Testis (tissue), 3 donors: ENCODE measurements around the gene MYBPC3. TPM values are rescaled to one million over a fixed set of nuclear protein-coding genes. Genes with fewer than 3 reads are reported as not detected.
A peak's percentile ranks its signal among the peaks of the same experiment; 100 is the strongest.

ENCODE experiments used
- DNase-seq: peaks from one replicate; pipeline ENCODE4 v3.0.0-alpha.2; 2019
- H3K27ac ChIP-seq, 2 donors: fragments of 200-600 bp; sonication (generic); one replicate each; pipeline ENCODE4 v1.5.1; 2019
- H3K27me3 ChIP-seq: fragments of 200-600 bp; sonication (generic); one replicate; pipeline ENCODE4 v1.5.1; 2019
- H3K36me3 ChIP-seq: fragments of 200-600 bp; sonication (generic); one replicate; pipeline ENCODE4 v1.5.1; 2017; ENCODE audit warnings: low read depth; ENCODE audit errors: missing control alignments
- H3K4me1 ChIP-seq: fragments of 200-600 bp; sonication (generic); one replicate; pipeline ENCODE4 v1.5.1; 2019
- H3K4me3 ChIP-seq, 2 donors: fragments of 200-600 bp; sonication (generic); one replicate each; pipeline ENCODE4 v1.5.1; 2017 to 2019
- H3K9me3 ChIP-seq: fragments of 200-600 bp; sonication (generic); one replicate; pipeline ENCODE4 v1.5.1; 2017
- POLR2A ChIP-seq: fragments of 450-650 bp; IDR thresholded peaks from one replicate; pipeline ENCODE4 v1.6.1; 2017; ENCODE audit warnings: antibody characterized with exemption, mild to moderate bottlenecking, moderate library complexity
- WGBS, 2 donors: methylation state at CpG; one replicate each; pipeline ENCODE4 v1.1.5; 2018; 5-methylcytosine and 5-hydroxymethylcytosine counted together
- intact Hi-C: fragments of 100-400 bp; cut with DNase I; formaldehyde crosslinking; loops from one replicate; pipeline ENCODE4 v1.15.1; 2023; ENCODE audit warnings: low total_unique reads
- polyA plus RNA-seq: library from polyadenylated mRNA; stranded (reverse); fragments of 350-450 nt; fragmentation: Illumina TruSeq; extraction: RNeasy Lipid Tissue Mini Kit (QIAGEN cat#74804); gene quantifications from one replicate; pipeline ENCODE4 v1.2.3, GENCODE V29; 2014; ENCODE audit warnings: low read depth, low replicate concordance; ENCODE audit not compliant: insufficient read depth
- total RNA-seq, 2 donors: library from RNA; depleted of rRNA; stranded (reverse); fragments of >200 nt; gene quantifications; one replicate each; pipeline ENCODE4 v1.2.3, GENCODE V29; 2016
- TF ChIP-seq, protein P1 (sequence below), 3 experiments: fragments of 450-650 bp in 2 of 3; fragments of 200-600 bp in 1 of 3; sonication (generic) in 1 of 3; IDR thresholded peaks; one replicate each; pipeline ENCODE4 v1.5.1; 2016 to 2019; ENCODE audit warnings: antibody characterized with exemption in 3 of 3, mild to moderate bottlenecking in 2 of 3, moderate library complexity in 1 of 3

The MYBPC3 gene
- total and polyA plus RNA-seq, 3 donors from 2014 or later = 0.68 to 1.7 (median 0.79) TPM

DNA sequence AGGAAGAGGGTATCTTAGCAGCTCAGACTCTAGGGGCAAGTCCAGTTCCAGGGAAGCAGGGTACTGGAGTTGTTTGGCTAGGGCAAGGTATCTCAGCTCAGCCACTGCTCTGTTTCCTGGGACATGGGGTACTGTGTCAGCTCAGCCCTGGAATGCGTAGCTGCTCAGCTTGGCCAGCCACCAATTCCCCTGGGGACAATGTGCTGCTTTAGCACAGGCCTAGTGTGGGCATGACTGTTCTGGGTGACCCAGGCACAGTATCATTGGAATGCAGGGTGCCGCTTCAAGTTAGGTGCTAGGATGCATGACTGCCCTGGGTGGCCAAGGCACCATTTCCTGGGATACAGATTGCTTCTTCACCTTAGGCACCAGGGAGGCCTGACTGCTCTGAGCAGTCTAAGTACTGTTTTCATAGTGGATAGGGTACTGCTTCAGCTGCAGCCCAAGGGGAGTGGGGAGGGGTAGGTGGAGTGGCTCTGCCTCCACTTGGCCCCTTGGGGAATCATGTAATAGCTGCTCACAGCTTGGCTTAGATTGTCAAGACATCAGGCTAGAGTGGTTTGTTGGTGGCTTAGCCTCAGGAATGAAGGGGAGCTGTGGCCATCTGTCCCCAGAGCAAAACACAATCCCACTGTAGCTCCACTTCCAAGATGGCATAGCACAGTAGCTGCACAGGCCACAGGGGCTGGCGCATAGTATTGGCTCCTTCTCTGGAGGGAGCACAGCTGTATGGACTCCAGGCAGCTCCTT lies 46.6 kb downstream of the MYBPC3 start:
- peak; percentile 14 for DNase-seq
- no peaks in the 10 kb centered on the region for H3K4me1 ChIP-seq
- H3K9me3 ChIP-seq = no peaks in the 10 kb centered on the region
- TF ChIP-seq POLR2A = no peak
- TF ChIP-seq, protein P1, sequence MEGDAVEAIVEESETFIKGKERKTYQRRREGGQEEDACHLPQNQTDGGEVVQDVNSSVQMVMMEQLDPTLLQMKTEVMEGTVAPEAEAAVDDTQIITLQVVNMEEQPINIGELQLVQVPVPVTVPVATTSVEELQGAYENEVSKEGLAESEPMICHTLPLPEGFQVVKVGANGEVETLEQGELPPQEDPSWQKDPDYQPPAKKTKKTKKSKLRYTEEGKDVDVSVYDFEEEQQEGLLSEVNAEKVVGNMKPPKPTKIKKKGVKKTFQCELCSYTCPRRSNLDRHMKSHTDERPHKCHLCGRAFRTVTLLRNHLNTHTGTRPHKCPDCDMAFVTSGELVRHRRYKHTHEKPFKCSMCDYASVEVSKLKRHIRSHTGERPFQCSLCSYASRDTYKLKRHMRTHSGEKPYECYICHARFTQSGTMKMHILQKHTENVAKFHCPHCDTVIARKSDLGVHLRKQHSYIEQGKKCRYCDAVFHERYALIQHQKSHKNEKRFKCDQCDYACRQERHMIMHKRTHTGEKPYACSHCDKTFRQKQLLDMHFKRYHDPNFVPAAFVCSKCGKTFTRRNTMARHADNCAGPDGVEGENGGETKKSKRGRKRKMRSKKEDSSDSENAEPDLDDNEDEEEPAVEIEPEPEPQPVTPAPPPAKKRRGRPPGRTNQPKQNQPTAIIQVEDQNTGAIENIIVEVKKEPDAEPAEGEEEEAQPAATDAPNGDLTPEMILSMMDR (IDR thresholded peaks at IDR 0.05) = no peak
- 77 to 100% methylated on average over 1 to 3 of the region's 3 CpGs for WGBS, 2 donors
- no peaks in the 10 kb centered on the region for H3K27me3 ChIP-seq
- intact Hi-C loops = no loop called here
- H3K27ac ChIP-seq = no peak overlapping the region
- no peak overlapping the region for H3K4me3 ChIP-seq
- H3K36me3 ChIP-seq = no peaks in the 10 kb centered on the region

DNA sequence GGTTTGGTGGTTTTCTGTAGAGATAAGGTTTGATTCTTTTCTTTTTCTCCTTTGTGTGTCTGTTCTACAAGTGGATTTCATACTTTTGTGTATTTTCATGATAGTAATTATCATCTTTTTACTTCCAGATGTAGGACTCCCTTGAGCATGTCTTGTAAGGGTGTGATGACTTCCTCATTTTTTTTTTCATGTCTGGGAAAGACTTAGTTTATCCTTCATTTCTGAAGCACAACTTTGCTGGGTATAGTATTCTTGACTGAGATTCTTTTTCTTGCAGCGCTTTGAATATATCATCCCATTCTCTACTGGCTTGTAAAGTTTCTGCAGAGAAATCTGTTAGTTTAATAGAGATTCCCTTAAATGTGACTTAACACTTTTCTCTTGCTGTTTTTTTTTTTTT lies 49.6 kb downstream of the MYBPC3 start:
- no peaks in the 10 kb centered on the region for H3K27me3 ChIP-seq
- H3K27ac ChIP-seq = no peak overlapping the region
- H3K9me3 ChIP-seq = no peaks in the 10 kb centered on the region
- no peaks in the 10 kb centered on the region for H3K4me1 ChIP-seq
- DNase-seq = no peak
- WGBS, 2 donors = 100% methylated on average over 1 of the region's 1 CpG
- H3K36me3 ChIP-seq = no peaks in the 10 kb centered on the region
- intact Hi-C loops = no loop called here
- H3K4me3 ChIP-seq = no peak overlapping the region
- TF ChIP-seq, protein P1 (IDR thresholded peaks at IDR 0.05) = no peak
- no peak for TF ChIP-seq POLR2A

DNA sequence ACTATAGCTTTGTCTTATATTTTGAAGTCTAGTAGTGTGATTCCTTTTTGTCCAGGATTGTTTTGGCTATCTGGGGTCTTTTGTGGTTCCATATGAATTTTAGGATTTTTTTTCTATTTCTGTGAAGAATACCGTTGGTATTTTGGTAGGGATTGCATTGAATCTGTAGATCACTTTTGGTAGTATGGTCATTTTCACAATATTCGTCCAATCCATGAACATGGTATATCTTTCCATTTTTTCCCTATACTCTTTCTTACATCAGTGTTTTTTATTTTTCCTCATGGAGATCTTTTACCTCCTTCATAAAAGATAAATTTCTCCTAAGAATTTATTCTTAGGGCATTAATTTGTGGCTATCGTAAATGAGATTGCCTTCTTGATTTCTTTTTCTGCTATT lies 53.4 kb downstream of the MYBPC3 start:
- Histone ChIP-seq H3K27me3 (no peaks in the 10 kb centered on the region), H3K27ac (no peak overlapping the region), H3K4me1 (no peaks in the 10 kb centered on the region), H3K36me3 (no peaks in the 10 kb centered on the region), H3K4me3 (no peak overlapping the region), H3K9me3 (no peaks in the 10 kb centered on the region)
- TF ChIP-seq POLR2A = no peak
- TF ChIP-seq, protein P1 (IDR thresholded peaks at IDR 0.05) = no peak
- no peak for DNase-seq
- intact Hi-C loops = no loop called here
- 96 to 98% methylated on average over 3 of the region's 3 CpGs for WGBS, 2 donors

DNA sequence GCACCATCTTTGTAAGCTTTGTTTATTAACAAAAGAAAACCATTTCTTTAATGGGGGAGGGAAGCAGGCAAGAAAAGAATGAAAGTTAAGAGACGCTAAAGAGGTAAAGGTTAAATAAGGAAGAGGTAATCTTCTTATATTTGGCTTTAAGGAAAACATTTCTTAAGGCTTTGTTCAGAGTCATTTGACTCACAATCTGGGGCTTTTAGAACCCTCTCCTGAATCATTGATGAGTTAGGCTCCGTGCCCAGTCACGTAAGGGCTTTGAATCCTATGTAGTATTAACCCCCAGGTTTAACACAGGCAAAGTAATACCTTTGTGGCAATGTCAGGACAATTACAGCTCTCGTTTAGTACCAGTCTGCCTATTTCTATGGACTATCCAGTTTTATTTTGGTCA lies 56.5 kb downstream of the MYBPC3 start:
- 89 to 93% methylated on average over 4 of the region's 4 CpGs for WGBS, 2 donors

More for the DNA sequence above, 56.5 kb downstream of the MYBPC3 start:
- DNase-seq = no peak
- no peaks in the 10 kb centered on the region for H3K4me1 ChIP-seq
- H3K4me3 ChIP-seq = no peak overlapping the region
- no peaks in the 10 kb centered on the region for H3K36me3 ChIP-seq
- H3K27me3 ChIP-seq = no peaks in the 10 kb centered on the region
- intact Hi-C loops = no loop called here
- TF ChIP-seq, protein P1 (IDR thresholded peaks at IDR 0.05) = no peak
- TF ChIP-seq POLR2A = no peak
- H3K9me3 ChIP-seq = no peaks in the 10 kb centered on the region
- no peak overlapping the region for H3K27ac ChIP-seq
